Stimulated activated CD8-positive, alpha-beta memory T cell treated with anti-CD3 and anti-CD28 coated beads, Interleukin-4, amount 100 ng/mL, for 4 hours (primary cell): ENCODE measurements around the gene RPS14.
A peak's percentile ranks its signal among the peaks of the same experiment; 100 is the strongest.
"Not testable (repeated sequence)": the region's sequence is repeated elsewhere in the genome, so short reads cannot be mapped to it uniquely, and the experiment has no call there.

Experiments used
- DNase-seq, 2 donors: peaks; one replicate each; pipeline ENCODE4 v3.0.0-alpha.2; 2020; ENCODE audit warnings: low read depth in 2 of 2, low spot score in 1 of 2

Gene RPS14

DNA sequence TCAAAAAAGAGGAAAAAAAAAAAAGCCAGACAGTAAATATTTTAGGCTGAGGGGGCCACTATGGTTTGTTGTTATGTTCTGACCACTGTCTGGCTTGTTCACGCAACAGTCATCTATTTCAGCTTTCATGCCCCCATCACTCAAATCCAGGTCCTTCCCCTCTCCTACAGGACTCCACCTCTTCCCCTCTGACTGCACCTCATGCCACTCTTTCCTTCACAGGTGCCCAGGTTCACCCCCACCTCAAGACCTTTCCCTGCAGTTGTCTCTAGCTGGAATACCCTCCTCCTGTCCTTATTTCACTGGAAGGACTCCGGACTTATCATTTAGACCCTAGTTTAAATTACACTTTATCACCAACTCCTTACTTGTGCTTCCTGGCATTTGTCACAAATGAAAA, 3.5 kb downstream of the RPS14 start:
- no peak for DNase-seq

GRCh38 chr5:150444770-150445169, 4.8 kb downstream of the RPS14 start:
- no peak for DNase-seq

DNA sequence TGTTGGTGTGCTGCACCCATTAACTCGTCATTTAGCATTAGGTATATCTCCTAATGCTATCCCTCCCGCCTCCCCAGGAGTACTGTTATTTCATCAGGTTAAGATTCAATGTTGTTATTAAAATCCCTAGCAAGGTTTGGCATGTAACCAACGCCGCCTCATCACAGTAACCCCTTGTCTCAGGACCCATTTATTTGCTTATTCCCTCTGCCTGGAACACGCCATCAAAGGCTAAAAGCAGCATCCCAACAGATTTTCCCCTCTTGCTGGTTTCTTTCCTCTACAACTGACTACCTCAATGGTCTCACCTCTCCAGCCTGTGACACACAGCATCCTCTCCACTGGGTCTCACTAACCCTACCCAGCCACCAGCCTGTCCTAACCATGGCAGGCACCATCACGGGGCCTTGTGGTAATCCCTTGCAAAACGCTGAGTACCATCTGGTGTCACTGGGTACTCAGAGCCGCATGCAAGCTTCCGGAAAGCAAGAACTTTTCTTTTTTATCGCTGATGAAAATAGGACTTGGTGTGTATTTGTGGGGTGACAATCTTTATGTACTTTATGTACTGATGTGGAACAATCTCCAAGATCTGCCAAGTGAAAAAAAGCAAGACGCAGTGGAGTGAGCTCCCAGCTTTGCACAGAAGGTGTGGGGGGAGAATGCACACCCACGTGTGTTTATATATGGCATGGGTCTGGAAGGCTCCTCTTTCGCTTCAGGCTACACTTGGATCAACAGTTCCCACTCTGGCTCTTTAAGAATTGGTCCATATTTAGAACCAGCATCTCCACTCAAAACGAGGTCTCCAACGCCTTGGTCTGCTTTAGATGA, 6.1 kb downstream of the RPS14 start:
- DNase-seq = no peak

DNA sequence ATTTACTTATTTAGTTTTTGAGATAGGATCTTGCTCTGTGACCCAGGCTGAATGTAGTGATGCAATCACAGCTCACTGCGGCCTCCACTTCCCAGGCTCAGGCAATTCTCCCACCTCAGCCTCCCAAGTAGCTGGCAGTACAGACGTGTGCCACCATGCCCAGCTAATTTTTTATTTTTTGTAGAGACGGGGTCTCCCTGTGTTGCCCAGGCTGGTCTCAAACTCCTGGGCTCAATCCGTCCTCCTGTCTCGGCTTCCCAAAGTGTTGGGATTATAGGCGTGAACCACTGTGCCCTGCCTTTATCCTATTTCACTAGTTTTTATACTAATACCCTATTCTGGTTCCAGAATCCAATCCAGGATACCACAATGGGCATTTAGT, 6.8 kb downstream of the RPS14 start:
- DNase-seq = no peak

DNA sequence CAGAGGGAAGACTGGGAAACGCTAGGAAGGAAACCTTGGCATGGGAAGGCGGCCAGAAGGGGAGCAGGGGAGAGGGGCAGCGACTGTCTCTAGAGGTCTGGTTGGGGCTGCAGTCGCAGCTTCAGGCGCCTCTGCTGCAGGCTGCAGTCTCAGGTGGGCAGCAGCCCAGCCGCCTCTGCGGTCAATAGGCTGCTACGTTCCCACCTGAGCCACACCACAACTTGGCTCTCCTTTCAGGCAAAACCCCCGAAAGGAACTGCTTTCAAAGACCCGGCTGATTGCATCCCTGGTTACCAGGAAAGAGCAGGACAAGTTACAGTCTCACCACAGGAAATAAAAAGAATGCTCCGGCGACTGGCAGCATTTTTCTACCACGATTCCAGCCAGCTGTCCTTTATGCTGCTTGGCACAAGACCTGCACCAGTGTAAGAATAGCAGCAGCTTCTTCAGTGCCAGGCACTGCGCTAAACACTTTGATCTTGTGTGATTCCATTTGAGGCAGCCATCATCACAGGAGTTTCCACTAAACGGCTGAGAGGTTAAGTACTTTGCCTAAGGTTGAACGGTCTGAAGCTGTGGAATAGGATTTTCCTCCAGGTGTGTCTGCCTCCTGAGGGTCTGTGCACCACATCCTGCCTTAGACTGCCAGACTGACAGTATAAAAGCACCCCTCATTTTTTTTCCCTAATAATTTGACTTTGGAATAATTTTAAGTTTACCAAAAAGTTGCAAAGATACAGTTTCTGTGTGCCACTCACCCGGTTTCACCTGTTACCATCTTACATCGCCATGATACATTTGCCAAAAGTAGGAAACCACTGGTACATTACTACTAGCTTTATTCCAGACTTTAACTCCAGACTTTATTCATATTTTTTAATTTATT, 7.5 kb downstream of the RPS14 start:
- no peak for DNase-seq

DNA sequence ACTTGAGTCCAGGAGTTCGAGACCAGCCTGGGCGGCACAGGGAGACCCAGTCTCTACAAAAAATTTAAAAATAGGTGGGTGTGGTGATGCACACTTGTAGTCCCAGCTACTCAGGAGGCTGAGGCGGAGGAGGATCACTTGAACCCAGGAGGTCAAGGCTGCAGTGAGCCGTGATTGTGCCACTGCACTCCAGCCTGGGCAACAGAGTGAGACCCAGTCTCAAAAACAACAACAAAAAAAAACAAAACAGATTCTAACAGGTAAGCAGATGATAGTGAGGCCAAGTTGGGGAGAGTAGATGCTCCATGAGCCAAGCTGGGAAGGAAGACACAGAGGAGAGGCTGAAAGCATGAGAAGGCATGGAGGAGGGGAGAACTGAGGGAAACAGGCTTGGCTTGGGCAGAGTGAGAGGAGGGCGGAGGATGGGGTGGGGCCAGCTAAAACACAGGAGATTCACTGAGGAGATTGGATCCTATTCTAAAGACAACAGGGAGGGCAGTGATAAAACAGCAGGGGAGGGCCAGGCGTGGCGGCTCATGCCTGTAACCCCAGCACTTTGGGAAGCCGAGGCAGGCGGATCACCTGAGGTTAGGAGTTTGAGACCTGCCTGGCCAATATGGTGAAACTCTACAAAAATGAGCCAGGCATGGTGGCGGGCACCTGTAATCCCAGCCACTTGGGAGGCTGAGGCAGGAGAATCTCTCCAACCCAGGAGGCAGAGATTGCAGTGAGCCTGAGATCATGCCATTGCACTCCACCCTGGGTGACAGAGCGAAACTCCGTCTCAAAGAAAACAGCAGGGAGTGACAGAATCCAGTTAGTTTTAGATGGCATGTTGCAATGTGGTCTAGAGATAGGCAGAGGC, 8.4 kb downstream of the RPS14 start:
- DNase-seq = no peak

- no peak for DNase-seq
Observed at GRCh38 chr5:150438873-150439546, 10.5 kb downstream of the RPS14 start.

GRCh38 chr5:150436141-150436680, 13.3 kb downstream of the RPS14 start:
- DNase-seq = peak; percentile 80 to 85

GRCh38 chr5:150434464-150434863, 15.1 kb downstream of the RPS14 start:
- DNase-seq = no peak

GRCh38 chr5:150431574-150431973, 18.0 kb downstream of the RPS14 start:
- no peak for DNase-seq

GRCh38 chr5:150431048-150431447, 18.5 kb downstream of the RPS14 start:
- no peak for DNase-seq

DNA sequence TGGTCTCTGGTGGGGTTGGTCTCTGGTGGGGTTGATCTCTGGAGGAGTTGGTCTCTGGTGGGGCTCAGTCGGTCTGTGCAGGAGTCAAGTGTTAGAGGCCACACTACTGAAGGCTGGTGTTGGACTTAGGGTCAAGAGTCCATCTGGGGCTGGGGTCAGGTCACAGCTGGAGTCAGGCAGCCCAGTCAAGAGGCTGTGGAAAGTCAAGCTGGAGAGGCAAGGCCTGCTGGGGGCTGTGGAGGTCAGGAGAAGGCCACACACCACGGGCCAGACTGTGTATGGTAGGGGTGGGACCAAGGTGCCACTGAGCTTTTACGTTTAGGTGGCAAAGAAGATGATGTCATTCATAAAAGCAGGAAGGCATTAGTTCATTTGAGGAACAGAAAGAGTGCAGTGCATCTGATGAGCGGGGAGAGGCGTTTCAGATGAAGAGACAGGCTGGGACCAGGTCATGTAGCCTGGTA, 20.1 kb downstream of the RPS14 start:
- DNase-seq = no peak

GRCh38 chr5:150428978-150429377, 20.6 kb downstream of the RPS14 start:
- no peak for DNase-seq

DNA sequence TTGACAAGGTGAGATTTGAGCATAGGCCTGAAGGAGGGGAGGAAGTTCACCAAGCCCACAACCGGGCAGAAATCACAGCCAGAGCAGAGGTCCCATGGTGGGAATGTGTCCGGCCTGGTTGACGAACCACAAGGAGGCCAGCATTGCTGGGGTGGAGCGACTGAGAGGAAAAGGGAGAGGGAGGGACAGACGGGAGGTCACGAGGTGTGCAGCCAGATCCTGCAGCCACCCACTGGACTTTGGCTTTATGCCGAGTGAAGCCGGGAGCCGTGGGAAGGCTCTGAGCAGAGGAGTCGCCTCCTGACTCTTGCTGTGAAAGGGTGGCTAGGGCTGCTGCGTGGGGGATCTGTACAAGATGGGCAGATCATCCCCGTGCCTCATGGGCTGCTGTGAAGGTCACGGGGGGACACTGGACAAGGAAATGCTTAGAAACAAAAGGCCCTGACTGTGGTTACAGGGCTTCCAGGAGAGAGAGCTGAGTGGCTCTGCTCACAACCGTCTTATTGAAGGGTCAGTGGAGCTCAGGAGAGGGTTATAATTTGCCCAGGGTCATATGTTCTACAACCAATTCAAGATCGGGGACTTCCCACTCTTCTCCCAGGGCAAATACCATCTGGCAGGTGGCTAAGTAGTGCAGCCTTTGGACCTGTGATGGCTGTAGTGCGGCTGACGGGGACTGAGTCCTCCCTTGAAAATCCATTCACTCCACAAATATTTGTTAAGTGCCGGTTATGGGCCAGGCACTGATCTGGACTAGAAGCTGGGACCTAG, 21.2 kb downstream of the RPS14 start:
- DNase-seq = no peak

GRCh38 chr5:150426165-150426564, 23.4 kb downstream of the RPS14 start:
- DNase-seq = not testable (repeated sequence)

GRCh38 chr5:150422758-150423157, 26.8 kb downstream of the RPS14 start:
- DNase-seq = no peak

GRCh38 chr5:150422075-150422474, 27.5 kb downstream of the RPS14 start:
- DNase-seq = no peak

DNA sequence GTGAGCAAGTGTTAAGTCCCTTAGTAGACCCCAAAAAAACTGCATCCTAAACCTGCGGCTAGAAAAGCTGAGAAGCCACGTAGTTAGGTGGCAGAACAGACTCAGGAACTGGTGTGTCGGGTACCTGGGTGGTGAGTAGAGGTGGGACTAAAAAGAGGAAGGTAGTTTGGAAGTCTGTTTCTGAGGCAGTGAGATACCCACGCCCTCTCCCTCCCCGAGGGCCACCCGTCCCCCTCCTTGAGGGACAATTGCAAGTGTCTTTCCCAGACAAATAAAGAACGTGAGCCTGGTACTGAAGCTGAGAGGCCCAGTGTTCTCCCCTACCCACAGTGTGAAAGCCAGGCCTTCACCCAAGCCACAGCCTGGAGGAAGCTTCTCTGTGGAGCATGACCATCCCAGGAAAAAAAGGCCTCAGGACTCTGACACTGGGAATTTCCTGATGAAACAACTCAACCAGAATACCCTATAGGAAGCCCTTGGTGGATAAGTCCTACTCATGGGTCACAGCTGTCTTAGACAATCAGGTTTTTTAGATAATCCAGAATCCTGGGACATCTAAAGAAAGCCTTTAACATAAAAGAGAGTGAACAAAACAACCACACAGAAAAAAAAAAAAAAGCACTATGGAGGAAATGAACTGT, 29.8 kb downstream of the RPS14 start:
- DNase-seq = no peak
